GM12875 (cell line): Measurements from ENCODE around the gene LRP3.

Experiments used
- H3K4me3 ChIP-seq: one replicate; pipeline ENCODE4 v1.5.1; 2011; ENCODE audit warnings: low read depth, low read length, control low read depth
- TF ChIP-seq, protein P1 (sequence below): IDR thresholded peaks from 2 replicates; pipeline ENCODE4 v1.5.1; 2011; ENCODE audit warnings: low read depth, mild to moderate bottlenecking, control low read depth, inconsistent platforms, low read length, moderate library complexity, borderline replicate concordance; ENCODE audit not compliant: insufficient read depth

The LRP3 gene

DNA sequence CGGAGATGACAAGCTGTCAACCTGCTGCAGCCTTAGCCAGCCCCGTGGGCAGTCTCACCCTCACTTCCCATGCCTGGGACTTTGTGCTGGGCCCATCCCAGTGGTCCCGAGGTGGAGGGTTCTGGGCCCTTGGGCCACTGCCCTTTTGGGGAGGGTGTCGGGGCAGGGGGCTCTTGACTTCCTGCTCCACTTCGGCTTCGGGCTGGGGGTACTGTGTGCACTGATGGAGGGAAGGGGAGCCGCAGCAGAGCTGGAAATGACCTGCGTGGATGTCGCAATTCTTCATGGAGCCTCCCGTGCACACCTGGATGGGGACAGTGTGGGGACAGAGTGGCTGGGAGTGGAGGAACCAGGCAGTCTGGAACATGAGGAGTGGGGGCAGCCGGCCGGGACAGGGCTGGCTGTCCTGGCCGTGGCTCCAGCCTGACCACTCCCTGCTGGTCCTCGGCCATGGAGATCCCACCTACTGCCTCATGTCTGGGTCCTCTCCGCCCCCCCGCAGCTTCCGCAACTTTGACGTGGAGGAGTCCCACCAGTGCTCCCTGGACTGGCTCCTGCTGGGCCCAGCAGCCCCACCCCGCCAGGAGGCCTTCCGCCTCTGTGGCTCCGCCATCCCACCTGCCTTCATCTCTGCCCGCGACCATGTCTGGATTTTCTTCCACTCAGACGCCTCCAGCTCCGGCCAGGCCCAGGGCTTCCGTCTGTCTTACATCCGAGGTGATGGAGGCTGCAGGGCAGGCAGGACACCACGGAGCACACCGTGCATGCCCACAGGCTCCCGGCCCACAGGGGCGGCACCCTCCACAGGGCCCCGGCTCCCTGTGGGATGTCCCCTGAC lies 10.2 kb downstream of the LRP3 start:
- TF ChIP-seq, protein P1, sequence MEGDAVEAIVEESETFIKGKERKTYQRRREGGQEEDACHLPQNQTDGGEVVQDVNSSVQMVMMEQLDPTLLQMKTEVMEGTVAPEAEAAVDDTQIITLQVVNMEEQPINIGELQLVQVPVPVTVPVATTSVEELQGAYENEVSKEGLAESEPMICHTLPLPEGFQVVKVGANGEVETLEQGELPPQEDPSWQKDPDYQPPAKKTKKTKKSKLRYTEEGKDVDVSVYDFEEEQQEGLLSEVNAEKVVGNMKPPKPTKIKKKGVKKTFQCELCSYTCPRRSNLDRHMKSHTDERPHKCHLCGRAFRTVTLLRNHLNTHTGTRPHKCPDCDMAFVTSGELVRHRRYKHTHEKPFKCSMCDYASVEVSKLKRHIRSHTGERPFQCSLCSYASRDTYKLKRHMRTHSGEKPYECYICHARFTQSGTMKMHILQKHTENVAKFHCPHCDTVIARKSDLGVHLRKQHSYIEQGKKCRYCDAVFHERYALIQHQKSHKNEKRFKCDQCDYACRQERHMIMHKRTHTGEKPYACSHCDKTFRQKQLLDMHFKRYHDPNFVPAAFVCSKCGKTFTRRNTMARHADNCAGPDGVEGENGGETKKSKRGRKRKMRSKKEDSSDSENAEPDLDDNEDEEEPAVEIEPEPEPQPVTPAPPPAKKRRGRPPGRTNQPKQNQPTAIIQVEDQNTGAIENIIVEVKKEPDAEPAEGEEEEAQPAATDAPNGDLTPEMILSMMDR, result no peak
- H3K4me3 ChIP-seq, result no peak overlapping the region

DNA sequence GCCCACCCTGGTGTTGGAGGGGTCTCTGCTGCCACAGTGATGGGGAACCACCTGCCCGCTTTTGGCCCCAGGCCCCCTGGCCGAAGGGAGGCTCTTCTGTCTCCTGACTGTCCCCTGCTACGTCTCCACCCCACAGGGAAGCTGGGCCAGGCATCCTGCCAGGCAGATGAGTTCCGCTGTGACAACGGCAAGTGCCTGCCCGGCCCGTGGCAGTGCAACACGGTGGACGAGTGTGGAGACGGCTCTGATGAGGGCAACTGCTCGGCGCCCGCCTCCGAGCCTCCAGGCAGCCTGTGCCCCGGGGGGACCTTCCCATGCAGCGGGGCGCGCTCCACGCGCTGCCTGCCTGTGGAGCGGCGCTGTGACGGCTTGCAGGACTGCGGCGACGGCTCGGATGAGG lies 11.0 kb downstream of the LRP3 start:
- no peak overlapping the region for H3K4me3 ChIP-seq
- TF ChIP-seq, protein P1, result no peak

DNA sequence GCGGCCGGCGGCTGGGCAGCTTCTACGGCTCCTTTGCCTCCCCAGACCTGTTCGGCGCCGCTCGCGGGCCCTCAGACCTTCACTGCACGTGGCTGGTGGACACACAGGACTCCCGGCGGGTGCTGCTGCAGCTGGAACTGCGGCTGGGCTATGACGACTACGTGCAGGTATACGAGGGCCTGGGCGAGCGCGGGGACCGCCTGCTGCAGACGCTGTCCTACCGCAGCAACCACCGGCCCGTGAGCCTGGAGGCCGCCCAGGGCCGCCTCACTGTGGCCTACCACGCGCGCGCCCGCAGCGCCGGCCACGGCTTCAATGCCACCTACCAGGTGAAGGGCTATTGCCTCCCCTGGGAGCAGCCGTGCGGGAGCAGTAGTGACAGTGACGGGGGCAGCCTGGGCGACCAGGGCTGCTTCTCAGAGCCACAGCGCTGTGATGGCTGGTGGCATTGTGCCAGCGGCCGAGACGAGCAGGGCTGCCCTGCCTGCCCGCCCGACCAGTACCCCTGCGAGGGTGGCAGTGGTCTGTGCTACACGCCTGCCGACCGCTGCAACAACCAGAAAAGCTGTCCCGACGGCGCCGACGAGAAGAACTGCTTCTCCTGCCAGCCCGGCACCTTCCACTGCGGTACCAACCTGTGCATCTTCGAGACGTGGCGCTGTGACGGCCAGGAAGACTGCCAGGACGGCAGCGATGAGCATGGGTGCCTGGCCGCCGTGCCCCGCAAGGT lies 11.6 kb downstream of the LRP3 start:
- H3K4me3 ChIP-seq, result no peak overlapping the region
- TF ChIP-seq, protein P1, result no peak

DNA sequence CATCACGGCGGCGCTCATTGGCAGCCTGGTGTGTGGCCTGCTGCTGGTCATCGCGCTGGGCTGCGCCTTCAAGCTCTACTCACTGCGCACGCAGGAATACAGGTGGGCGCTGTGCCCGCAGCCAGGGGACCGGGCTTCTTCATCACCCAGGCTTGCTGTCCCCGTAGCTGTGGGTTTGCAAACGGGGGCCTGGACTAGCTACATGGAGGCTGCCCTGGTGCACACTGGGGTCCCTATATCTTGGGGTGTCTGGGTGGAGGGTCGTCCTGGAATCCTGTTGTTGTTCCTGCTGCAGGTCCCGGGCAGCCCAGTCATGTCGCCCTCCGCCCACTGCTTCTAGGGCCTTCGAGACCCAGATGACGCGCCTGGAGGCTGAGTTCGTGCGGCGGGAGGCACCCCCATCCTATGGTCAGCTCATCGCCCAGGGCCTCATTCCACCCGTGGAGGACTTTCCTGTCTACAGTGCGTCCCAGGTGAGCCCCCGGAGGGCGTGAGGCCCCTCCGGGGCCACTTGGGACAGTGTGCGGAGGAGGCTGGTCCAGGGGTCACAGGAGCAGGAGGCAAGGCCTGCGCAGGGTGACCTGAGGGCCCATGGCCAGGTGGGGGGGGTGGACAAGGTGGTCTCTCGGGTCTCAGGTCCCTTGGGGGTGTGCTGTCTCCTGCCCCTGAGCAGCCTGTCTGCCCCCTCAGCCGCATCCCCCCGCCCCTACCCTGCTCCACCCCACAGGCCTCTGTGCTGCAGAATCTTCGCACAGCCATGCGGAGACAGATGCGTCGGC lies 12.3 kb downstream of the LRP3 start:
- TF ChIP-seq, protein P1, result no peak
- H3K4me3 ChIP-seq, result no peak overlapping the region

DNA sequence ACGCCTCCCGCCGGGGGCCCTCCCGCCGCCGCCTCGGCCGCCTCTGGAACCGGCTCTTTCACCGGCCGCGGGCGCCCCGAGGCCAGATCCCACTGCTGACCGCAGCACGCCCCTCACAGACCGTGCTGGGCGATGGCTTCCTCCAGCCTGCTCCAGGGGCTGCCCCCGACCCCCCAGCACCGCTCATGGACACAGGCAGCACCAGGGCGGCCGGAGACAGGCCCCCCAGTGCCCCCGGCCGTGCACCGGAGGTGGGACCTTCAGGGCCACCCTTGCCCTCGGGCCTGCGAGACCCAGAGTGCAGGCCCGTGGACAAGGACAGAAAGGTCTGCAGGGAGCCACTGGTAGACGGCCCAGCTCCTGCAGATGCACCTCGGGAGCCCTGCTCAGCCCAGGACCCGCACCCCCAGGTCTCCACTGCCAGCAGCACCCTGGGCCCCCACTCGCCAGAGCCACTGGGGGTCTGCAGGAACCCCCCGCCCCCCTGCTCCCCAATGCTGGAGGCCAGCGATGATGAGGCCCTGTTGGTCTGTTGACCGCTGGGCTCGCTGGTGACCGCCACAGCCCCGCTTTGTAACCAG lies 13.0 kb downstream of the LRP3 start:
- TF ChIP-seq, protein P1, result no peak
- no peak overlapping the region for H3K4me3 ChIP-seq

DNA sequence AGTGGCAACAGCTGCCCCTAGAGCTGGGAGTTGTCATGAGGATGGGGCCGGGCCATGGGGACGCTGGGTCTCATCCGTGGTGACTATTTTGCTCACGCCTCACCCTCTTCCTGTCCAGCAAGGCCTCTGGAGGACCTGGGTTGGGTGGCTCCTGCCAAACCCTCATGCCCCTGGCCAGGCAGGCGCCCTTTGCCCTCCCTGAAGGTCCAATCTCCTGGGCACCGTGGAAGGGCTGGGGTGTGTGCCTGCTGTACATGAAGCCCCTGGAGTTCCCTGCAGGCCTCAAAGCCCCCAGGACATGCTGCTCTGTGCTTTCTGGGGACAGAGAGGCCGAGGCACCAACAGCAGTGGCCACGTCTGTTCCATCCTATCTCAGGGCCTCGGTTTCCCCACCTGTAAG lies 13.8 kb downstream of the LRP3 start:
- no peak overlapping the region for H3K4me3 ChIP-seq
- TF ChIP-seq, protein P1, result no peak
